Activated gamma-delta T cell treated with anti-CD3 and anti-CD28 coated beads, Interleukin-2, amount 50 U/mL, for 16 hours (primary cell): ENCODE data around the gene PDZD8.
"Not testable (repeated sequence)": the region's sequence is repeated elsewhere in the genome, so short reads cannot be mapped to it uniquely, and the experiment has no call there.

ENCODE experiments used
- DNase-seq: peaks from one replicate; pipeline ENCODE4 v3.0.0-alpha.2; 2020; ENCODE audit warnings: low read depth

Gene PDZD8

GRCh38 chr10:117254774-117255735 is 120.2 kb downstream of the PDZD8 start:
- DNase-seq = no peak

- DNase-seq = no peak
Observed at GRCh38 chr10:117254338-117254737, 120.9 kb downstream of the PDZD8 start.

- no peak for DNase-seq
Observed at GRCh38 chr10:117253908-117254307, 121.3 kb downstream of the PDZD8 start.

- no peak for DNase-seq
Observed at GRCh38 chr10:117250411-117250810, 124.8 kb downstream of the PDZD8 start.

GRCh38 chr10:117249493-117250093 is 125.6 kb downstream of the PDZD8 start:
- no peak for DNase-seq

GRCh38 chr10:117248750-117249465 is 126.3 kb downstream of the PDZD8 start:
- no peak for DNase-seq

- DNase-seq = no peak
Observed at GRCh38 chr10:117246997-117247671, 128.1 kb downstream of the PDZD8 start.

- no peak for DNase-seq
Observed at GRCh38 chr10:117242463-117242832, 132.8 kb downstream of the PDZD8 start.

GRCh38 chr10:117241541-117242462 is 133.4 kb downstream of the PDZD8 start:
- no peak for DNase-seq

GRCh38 chr10:117240621-117241529 is 134.4 kb downstream of the PDZD8 start, which contains the start of gene SLC18A2:
Gene SLC18A2 (plus strand): TSS chr10:117241114. CDS start chr10:117241694, 580 bp downstream.
- no peak for DNase-seq

GRCh38 chr10:117239721-117240620 is 135.3 kb downstream of the PDZD8 start:
- no peak for DNase-seq

GRCh38 chr10:117239051-117239450 is 136.2 kb downstream of the PDZD8 start:
- DNase-seq = no peak

GRCh38 chr10:117237401-117237991 is 137.7 kb downstream of the PDZD8 start:
- no peak for DNase-seq

GRCh38 chr10:117230107-117230506 is 145.1 kb downstream of the PDZD8 start:
- DNase-seq = not testable (repeated sequence)

- no peak for DNase-seq
Observed at GRCh38 chr10:117228210-117228609, 147.0 kb downstream of the PDZD8 start.
